HG03108 (cell line): ENCODE measurements around the gene UBE4B.

Experiments
- ATAC-seq: cut with Tn5 transposase; IDR thresholded peaks from one replicate; pipeline ENCODE4 v1.9.1; 2021; ENCODE audit warnings: moderate library complexity; ENCODE audit not compliant: unreplicated experiment

The UBE4B gene

GRCh38 chr1:10108948-10109708 lies 76.4 kb downstream of the UBE4B start:
- no peak for ATAC-seq

- ATAC-seq = no peak
These were observed 80.7 kb downstream of the UBE4B start for GRCh38 chr1:10113501-10113900.

GRCh38 chr1:10114746-10115145 lies 82.0 kb downstream of the UBE4B start:
- ATAC-seq = no peak

- no peak for ATAC-seq
These were observed 84.4 kb downstream of the UBE4B start for GRCh38 chr1:10117132-10117531.

- ATAC-seq = no peak
These were observed 85.1 kb downstream of the UBE4B start for GRCh38 chr1:10117865-10118264.

- no peak for ATAC-seq
These were observed 88.9 kb downstream of the UBE4B start for GRCh38 chr1:10121688-10122087.

GRCh38 chr1:10122926-10123325 lies 90.2 kb downstream of the UBE4B start:
- no peak for ATAC-seq

GRCh38 chr1:10128101-10128765 lies 95.5 kb downstream of the UBE4B start:
- no peak for ATAC-seq

- ATAC-seq = no peak
These were observed 99.6 kb downstream of the UBE4B start for GRCh38 chr1:10132316-10132715.

GRCh38 chr1:10132852-10133251 lies 100.1 kb downstream of the UBE4B start:
- no peak for ATAC-seq

- no peak for ATAC-seq
These were observed 108.2 kb downstream of the UBE4B start for GRCh38 chr1:10140981-10141380.

- ATAC-seq = no peak
These were observed 111.3 kb downstream of the UBE4B start for GRCh38 chr1:10143961-10144485.

- ATAC-seq = no peak
These were observed 113.6 kb downstream of the UBE4B start for GRCh38 chr1:10146391-10146790.

- ATAC-seq = no peak
These were observed 116.5 kb downstream of the UBE4B start for GRCh38 chr1:10149231-10149630.

GRCh38 chr1:10152709-10153284 lies 120.0 kb downstream of the UBE4B start:
- ATAC-seq = no peak

GRCh38 chr1:10155087-10155712 lies 122.4 kb downstream of the UBE4B start:
- no peak for ATAC-seq

- ATAC-seq = no peak
These were observed 127.4 kb downstream of the UBE4B start for GRCh38 chr1:10160173-10160572.

GRCh38 chr1:10160907-10161490 lies 128.2 kb downstream of the UBE4B start:
- no peak for ATAC-seq

- ATAC-seq = no peak
These were observed 129.0 kb downstream of the UBE4B start for GRCh38 chr1:10161541-10162290.

GRCh38 chr1:10168912-10169514 lies 136.3 kb downstream of the UBE4B start:
- ATAC-seq = no peak
